GM12873 (cell line): ENCODE data around the gene CCDC194.

ENCODE experiments used
- TF ChIP-seq, protein P1 (sequence below): IDR thresholded peaks from 2 replicates; pipeline ENCODE4 v1.5.1; 2012; ENCODE audit warnings: low read depth, mild to moderate bottlenecking, moderate library complexity, low read length, control low read depth; ENCODE audit not compliant: insufficient read depth; ENCODE audit errors: missing control alignments

Gene CCDC194

DNA sequence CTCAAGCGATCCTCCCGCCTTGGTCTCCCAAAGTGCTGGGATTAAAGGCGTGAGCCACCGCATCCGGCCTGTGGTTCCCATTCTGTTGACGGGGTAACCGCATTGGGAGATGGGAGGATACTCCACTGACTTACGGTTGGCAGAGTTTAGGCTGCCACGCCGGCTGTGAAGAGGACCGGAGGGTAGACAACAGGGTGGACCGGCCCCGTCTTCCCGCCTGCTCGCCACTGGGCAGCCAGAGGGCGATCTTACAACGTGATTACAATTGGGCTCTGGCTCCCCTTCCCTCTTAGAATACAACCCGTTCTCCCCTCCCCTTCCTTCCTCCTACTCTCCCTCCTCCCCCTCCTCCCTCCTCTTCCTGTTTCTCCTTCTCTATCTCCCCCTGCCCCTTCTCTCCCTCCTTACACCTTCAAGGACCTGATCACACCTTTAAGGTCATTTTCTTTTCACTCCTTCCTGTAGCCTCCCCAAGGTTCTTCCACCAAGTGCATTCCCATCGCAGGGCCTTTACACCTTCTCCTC lies 957 bp upstream of the CCDC194 start:
- TF ChIP-seq, protein P1, sequence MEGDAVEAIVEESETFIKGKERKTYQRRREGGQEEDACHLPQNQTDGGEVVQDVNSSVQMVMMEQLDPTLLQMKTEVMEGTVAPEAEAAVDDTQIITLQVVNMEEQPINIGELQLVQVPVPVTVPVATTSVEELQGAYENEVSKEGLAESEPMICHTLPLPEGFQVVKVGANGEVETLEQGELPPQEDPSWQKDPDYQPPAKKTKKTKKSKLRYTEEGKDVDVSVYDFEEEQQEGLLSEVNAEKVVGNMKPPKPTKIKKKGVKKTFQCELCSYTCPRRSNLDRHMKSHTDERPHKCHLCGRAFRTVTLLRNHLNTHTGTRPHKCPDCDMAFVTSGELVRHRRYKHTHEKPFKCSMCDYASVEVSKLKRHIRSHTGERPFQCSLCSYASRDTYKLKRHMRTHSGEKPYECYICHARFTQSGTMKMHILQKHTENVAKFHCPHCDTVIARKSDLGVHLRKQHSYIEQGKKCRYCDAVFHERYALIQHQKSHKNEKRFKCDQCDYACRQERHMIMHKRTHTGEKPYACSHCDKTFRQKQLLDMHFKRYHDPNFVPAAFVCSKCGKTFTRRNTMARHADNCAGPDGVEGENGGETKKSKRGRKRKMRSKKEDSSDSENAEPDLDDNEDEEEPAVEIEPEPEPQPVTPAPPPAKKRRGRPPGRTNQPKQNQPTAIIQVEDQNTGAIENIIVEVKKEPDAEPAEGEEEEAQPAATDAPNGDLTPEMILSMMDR, result peak; percentile 90

DNA sequence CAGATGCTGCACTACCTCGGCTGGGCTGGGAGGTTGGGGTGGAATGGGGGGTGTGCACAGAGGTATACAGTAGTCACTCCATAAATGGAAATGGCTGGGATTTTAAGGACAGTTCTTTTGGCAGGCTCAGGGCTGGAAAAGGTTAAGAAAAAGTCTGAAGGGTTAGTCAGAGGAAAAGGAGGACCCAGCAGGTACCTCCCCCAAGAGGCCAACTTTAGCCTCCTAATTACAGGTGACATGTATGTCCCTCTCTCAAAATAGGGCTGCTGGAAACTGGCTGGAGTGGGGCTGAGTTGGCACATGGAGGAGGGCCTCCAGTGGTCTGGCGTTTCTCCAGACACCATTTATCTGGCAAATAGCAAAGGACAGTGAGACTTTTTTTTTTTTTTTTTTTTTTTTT lies 994 bp downstream of the CCDC194 start:
- TF ChIP-seq, protein P1, result no peak

DNA sequence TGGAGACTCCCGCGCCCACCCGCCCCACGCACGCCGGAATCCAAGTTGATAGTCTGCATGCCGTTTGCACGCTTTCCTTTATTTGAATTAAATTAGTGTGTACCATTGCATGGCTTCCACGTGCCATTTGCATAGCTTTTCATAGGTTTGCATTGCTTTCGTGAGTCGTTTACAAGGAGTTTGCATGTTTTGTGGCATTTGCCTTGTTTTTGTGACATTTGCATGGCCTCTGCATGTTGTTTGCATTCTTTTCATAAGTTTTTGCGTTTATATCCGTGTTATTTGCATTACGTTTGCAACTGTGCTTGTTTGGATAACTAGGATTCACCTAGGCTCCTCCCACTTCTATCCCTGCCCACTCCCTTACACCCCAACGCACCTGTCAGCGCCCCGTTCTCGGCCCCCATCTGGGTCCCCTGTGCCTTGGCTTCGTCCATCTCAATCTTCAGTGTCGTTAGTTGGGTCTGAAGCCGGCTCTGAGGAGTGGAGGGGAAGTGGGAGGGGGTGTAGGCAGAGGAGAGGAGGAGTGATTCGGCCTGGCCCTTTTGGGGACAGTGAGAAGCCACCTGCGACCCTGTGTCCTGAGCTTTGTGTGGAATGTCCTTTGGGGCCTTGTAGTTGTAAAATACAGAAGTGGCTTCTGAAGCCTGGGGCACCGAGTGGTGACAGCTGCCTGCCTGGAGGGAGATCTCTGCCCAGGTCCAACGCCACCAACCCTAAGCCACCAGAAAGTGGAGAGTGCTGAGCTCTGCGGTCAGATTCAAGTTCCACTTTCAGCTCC lies 2.4 kb downstream of the CCDC194 start:
- TF ChIP-seq, protein P1, result no peak

DNA sequence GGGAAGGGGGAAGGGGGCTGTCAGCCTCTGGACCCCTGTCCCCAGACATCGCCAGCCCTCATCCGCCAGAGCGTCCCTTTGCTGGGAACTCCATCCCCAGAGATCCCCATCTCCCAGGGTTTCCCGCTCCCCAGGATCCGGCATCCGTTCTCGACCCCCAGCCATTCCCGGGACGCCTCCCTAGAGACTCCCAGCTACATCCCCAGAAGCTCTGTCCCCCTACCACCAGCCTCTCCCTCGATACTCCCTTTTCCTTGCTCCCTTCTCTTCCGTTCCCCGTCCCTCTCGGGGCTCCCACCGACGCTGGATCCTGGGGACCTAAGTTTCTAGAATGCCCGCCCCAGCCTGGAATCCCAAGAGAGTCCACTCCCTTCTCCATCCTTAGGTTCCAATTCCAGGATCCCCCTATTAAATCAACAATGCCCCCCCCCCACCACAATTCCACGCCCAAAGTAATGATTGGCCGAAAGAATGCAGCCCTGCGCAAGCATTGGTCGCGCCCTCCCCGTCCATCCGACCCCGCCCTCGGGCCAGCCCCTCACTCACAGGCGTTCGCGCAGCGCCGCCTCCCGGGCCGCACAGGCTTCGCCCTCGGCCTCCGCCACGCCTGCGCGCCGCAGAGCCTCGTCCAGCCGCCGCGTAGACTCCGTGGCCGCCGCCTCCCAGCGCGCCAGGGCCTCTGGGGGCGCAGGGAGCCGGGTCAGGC lies 3.2 kb downstream of the CCDC194 start:
- TF ChIP-seq, protein P1, result peak; percentile 73

DNA sequence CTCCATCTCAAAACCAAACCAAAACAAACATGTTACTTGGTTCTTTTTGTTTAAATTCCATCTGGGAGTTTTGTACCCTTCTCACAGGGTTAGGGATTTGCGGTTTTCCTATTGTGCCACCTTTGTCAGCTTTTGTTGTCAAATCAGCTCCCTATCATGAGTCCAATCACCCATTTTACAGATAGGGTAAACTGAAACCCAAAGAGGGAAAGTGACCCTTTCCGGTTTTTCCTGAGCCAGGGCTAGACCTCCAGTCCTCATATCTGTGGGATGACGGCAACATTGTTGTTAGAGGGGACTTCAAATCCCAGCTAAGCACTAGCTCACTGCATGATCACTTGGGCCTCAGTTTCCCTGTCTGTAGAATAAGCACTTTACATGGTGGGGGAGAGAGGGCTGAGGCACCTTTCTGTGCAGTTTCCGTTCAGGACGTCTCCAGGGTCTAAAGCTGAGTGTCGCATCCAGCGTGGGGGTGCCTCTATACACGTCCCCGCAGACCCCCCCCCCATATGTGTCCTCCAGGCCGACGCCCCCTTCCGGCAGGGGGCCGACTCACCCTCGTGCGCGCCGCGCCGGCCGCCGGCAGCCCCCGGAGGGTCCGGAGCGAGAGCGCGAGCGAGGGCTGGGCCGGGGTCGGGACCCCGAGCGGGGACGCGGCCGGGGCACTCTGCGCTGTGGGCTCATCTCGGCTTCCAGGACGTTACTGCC lies 3.9 kb downstream of the CCDC194 start:
- TF ChIP-seq, protein P1, result peak; percentile 8

DNA sequence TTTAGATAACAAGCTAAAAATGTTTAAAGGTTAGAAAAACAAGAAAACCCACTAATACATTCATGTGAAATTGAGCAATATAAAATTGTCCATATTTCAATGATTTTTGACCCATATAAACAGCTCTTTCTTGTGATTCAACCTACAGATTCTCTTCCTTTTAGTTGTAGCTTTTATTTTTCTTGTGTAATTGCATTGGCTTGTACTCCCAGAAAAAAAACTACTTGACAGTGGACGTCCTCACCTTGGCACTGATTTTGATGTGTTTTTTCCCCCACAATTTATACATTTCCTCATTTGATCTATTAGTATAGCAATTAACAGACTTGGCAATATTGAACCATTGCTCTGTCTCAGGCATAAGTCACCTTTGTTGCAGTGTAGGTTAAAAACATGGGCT lies 4.7 kb downstream of the CCDC194 start:
- TF ChIP-seq, protein P1, result no peak
